Prostate gland (tissue), 2 donors: ENCODE results near the gene SUSD3.

Source experiments
- POLR2A ChIP-seq: fragments of 450-650 bp; IDR thresholded peaks from one replicate; pipeline ENCODE4 v1.6.1; 2016; ENCODE audit warnings: antibody characterized with exemption, mild to moderate bottlenecking
- POLR2AphosphoS5 ChIP-seq: sonication (generic); formaldehyde crosslinking; IDR thresholded peaks from one replicate; pipeline ENCODE4 v1.6.1; 2017; ENCODE audit warnings: antibody characterized with exemption
- TF ChIP-seq, protein P1 (sequence below), 4 experiments: fragments of 200-600 bp in 2 of 4; fragments of 450-650 bp in 2 of 4; sonication (generic) in 2 of 4; IDR thresholded peaks; 1 replicate in 3 of 4; 2 replicates in 1 of 4; pipeline ENCODE4 v1.5.1; 2016 to 2019; ENCODE audit warnings: antibody characterized with exemption in 4 of 4, mild to moderate bottlenecking in 2 of 4, moderate library complexity in 2 of 4

GRCh38 chr9:93133681-93134014, 75.1 kb downstream of the SUSD3 start:
- TF ChIP-seq, protein P1, sequence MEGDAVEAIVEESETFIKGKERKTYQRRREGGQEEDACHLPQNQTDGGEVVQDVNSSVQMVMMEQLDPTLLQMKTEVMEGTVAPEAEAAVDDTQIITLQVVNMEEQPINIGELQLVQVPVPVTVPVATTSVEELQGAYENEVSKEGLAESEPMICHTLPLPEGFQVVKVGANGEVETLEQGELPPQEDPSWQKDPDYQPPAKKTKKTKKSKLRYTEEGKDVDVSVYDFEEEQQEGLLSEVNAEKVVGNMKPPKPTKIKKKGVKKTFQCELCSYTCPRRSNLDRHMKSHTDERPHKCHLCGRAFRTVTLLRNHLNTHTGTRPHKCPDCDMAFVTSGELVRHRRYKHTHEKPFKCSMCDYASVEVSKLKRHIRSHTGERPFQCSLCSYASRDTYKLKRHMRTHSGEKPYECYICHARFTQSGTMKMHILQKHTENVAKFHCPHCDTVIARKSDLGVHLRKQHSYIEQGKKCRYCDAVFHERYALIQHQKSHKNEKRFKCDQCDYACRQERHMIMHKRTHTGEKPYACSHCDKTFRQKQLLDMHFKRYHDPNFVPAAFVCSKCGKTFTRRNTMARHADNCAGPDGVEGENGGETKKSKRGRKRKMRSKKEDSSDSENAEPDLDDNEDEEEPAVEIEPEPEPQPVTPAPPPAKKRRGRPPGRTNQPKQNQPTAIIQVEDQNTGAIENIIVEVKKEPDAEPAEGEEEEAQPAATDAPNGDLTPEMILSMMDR (IDR thresholded peaks at IDR 0.05), result no peak
- no peak for TF ChIP-seq POLR2A
- TF ChIP-seq POLR2AphosphoS5, result no peak
